OCI-LY1 (cell line): Measurements from ENCODE around the gene CCL13.

Experiments
- H2AFZ ChIP-seq: fragments of 200-600 bp; sonication (generic), shearing (Covaris generic); 2 replicates; pipeline ENCODE4 v1.6.0; 2014; ENCODE audit warnings: antibody characterized with exemption, mild to moderate bottlenecking, low read length
- H3F3A ChIP-seq: fragments of 200-600 bp; sonication (generic), shearing (Covaris generic); 2 replicates; pipeline ENCODE4 v1.6.0; 2014; ENCODE audit warnings: mild to moderate bottlenecking, antibody characterized with exemption, low read length, moderate library complexity; ENCODE audit not compliant: insufficient read depth
- H3K27ac ChIP-seq: fragments of 200-600 bp; sonication (generic); 2 replicates; pipeline ENCODE4 v1.5.1; 2014; ENCODE audit warnings: low read length, mixed run types, mild to moderate bottlenecking, low read depth; ENCODE audit not compliant: poor library complexity, severe bottlenecking
- H3K27me3 ChIP-seq: fragments of 200-600 bp; sonication (generic); 2 replicates; pipeline ENCODE4 v1.6.0; 2014; ENCODE audit warnings: antibody characterized with exemption, mild to moderate bottlenecking, low read length, moderate library complexity; ENCODE audit not compliant: insufficient read depth
- H3K36me3 ChIP-seq: fragments of 200-600 bp; sonication (generic); 2 replicates; pipeline ENCODE4 v1.6.1; 2014; ENCODE audit warnings: mild to moderate bottlenecking, antibody characterized with exemption, low read length, moderate library complexity, mixed read lengths; ENCODE audit not compliant: insufficient read depth
- H3K4me1 ChIP-seq: fragments of 200-600 bp; sonication (generic); 2 replicates; pipeline ENCODE4 v1.5.1; 2014; ENCODE audit warnings: mild to moderate bottlenecking, low read length, moderate library complexity; ENCODE audit not compliant: insufficient read depth, severe bottlenecking
- H3K4me2 ChIP-seq: fragments of 200-600 bp; sonication (generic), shearing (Covaris generic); 2 replicates; pipeline ENCODE4 v1.6.1; 2014; ENCODE audit warnings: low read length
- H3K4me3 ChIP-seq: fragments of 200-600 bp; sonication (generic); 2 replicates; pipeline ENCODE4 v1.5.1; 2014; ENCODE audit warnings: low read length, low read depth, mild to moderate bottlenecking, mixed read lengths; ENCODE audit not compliant: poor library complexity, severe bottlenecking
- H3K79me2 ChIP-seq: fragments of 200-600 bp; shearing (Covaris generic); 2 replicates; pipeline ENCODE4 v1.6.1; 2016; ENCODE audit warnings: mixed run types, low read length, mixed read lengths; ENCODE audit not compliant: insufficient read depth
- H3K9ac ChIP-seq: fragments of 200-600 bp; sonication (generic), shearing (Covaris generic); 2 replicates; pipeline ENCODE4 v1.6.1; 2014; ENCODE audit warnings: mild to moderate bottlenecking, low read length, mixed read lengths
- H3K9me2 ChIP-seq: fragments of 200-600 bp; sonication (generic), shearing (Covaris generic); 2 replicates; pipeline ENCODE4 v1.6.1; 2014; ENCODE audit warnings: low read depth, mild to moderate bottlenecking, low read length, mixed read lengths
- H3K9me3 ChIP-seq: fragments of 200-600 bp; shearing (Covaris generic); 2 replicates; pipeline ENCODE4 v1.6.1; 2014; ENCODE audit warnings: low read length, mixed read lengths
- H4K20me1 ChIP-seq: fragments of 200-600 bp; sonication (generic), shearing (Covaris generic); 2 replicates; pipeline ENCODE4 v1.6.0; 2016; ENCODE audit warnings: mild to moderate bottlenecking, low read length; ENCODE audit not compliant: insufficient read depth
- EZH2 ChIP-seq: fragments of 200-600 bp; sonication (generic), shearing (Covaris generic); IDR thresholded peaks from 2 replicates; pipeline ENCODE4 v1.8.0; 2017; ENCODE audit warnings: borderline replicate concordance, mixed run types, mild to moderate bottlenecking, antibody characterized with exemption, low read length, moderate library complexity, mixed read lengths
- TF ChIP-seq, protein P1 (sequence below): fragments of 200-600 bp; sonication (generic), shearing (Covaris generic); IDR thresholded peaks from 2 replicates; pipeline ENCODE4 v1.5.1; 2017; ENCODE audit warnings: mild to moderate bottlenecking, antibody characterized with exemption, low read length, moderate library complexity, mixed read lengths

Gene CCL13

DNA sequence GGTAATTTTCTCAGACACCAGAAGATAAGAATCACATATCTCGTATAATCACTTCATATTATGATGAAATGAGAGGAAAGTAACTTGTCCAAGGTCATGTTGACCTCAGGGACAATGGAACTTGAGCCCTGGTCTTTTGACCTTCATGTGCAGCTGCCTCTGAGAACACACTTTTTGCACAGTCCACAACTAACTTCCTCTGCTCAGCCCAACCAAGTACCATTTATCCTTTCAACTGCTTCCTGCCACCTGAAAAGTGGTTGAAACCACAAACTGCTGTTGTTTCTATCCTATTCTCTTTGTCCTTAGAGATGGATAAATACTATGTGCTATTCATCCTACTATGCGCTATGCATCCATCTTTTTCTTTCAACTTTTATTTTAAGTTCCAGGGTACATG, 9.1 kb downstream of the CCL13 start:
- Histone ChIP-seq H3K4me1 (no peaks in the 10 kb centered on the region), H3K27me3 (no peaks in the 10 kb centered on the region), H3K79me2 (no peaks in the 10 kb centered on the region), H3K4me3 (no peak overlapping the region), H3K9ac (no peak overlapping the region), H2AFZ (no peak overlapping the region), H3K36me3 (no peaks in the 10 kb centered on the region), H3K9me3 (no peaks in the 10 kb centered on the region), H3K9me2 (no peaks in the 10 kb centered on the region), H4K20me1 (no peaks in the 10 kb centered on the region), H3F3A (no peaks in the 10 kb centered on the region), H3K27ac (no peak overlapping the region), H3K4me2 (no peak overlapping the region)
- TF ChIP-seq, protein P1, sequence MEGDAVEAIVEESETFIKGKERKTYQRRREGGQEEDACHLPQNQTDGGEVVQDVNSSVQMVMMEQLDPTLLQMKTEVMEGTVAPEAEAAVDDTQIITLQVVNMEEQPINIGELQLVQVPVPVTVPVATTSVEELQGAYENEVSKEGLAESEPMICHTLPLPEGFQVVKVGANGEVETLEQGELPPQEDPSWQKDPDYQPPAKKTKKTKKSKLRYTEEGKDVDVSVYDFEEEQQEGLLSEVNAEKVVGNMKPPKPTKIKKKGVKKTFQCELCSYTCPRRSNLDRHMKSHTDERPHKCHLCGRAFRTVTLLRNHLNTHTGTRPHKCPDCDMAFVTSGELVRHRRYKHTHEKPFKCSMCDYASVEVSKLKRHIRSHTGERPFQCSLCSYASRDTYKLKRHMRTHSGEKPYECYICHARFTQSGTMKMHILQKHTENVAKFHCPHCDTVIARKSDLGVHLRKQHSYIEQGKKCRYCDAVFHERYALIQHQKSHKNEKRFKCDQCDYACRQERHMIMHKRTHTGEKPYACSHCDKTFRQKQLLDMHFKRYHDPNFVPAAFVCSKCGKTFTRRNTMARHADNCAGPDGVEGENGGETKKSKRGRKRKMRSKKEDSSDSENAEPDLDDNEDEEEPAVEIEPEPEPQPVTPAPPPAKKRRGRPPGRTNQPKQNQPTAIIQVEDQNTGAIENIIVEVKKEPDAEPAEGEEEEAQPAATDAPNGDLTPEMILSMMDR, result no peak
- TF ChIP-seq EZH2, result no peak

DNA sequence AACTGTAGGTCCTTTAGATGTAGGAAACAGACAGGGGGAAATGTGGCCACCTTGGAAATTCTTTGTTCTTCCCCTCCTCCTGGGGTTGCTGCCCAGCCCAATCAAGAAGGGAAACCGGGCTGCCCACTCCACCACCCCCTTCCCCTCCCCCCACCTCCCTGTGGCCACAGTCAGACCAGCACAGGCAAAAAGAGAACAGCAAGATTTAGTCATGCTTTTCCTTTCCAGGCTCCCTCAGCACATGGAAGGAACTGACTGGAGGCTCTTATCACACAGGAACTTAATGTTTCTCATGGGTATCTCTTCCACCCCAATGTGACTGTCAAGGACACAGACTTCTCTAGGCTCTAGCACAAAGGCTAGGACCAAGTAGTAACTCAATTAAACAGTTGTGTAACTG, 9.7 kb downstream of the CCL13 start:
- Histone ChIP-seq H3K27ac (no peak overlapping the region), H2AFZ (no peak overlapping the region), H3K79me2 (no peaks in the 10 kb centered on the region), H4K20me1 (no peaks in the 10 kb centered on the region), H3K9me3 (no peaks in the 10 kb centered on the region), H3K9ac (no peak overlapping the region), H3K36me3 (no peaks in the 10 kb centered on the region), H3K4me3 (no peak overlapping the region), H3K4me2 (no peak overlapping the region), H3K9me2 (no peaks in the 10 kb centered on the region), H3F3A (no peaks in the 10 kb centered on the region), H3K4me1 (no peaks in the 10 kb centered on the region), H3K27me3 (no peaks in the 10 kb centered on the region)
- TF ChIP-seq EZH2, result no peak
- TF ChIP-seq, protein P1, result no peak

DNA sequence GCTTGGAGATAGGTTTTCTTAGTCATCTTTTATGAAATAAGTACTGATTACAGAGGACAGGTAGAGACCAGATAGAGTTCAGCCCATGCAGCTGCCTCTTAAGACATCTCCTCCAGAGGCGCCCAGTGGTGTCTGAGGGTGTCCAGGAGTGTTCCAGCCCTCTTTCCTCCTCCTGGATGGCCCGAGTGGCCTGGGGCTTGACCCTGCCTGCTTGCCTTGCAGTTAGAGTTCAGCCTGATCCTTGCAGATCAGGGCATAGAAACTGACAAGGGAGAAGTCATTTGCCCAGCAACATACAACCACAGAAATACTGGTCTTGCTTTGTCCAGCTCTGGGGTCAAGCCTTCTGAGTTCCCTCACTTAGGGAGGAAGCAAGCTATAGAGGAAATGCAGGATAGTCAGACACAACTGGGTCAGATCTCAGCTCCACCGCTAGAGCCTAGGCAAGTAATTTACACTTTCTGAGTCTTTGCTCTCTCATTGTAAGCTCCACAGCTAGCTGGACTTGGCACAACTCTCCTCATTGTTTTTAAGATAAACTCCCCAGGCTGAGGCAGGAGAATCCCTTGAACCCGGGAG, 10.3 kb downstream of the CCL13 start:
- H3K4me3 ChIP-seq, result no peak overlapping the region
- no peaks in the 10 kb centered on the region for H3K79me2 ChIP-seq
- H3K4me2 ChIP-seq, result no peak overlapping the region
- no peak overlapping the region for H3K27ac ChIP-seq
- H3F3A ChIP-seq, result no peaks in the 10 kb centered on the region
- H3K4me1 ChIP-seq, result no peaks in the 10 kb centered on the region
- no peak overlapping the region for H3K9ac ChIP-seq
- no peaks in the 10 kb centered on the region for H3K27me3 ChIP-seq
- H3K9me3 ChIP-seq, result no peaks in the 10 kb centered on the region
- H2AFZ ChIP-seq, result no peak overlapping the region
- no peaks in the 10 kb centered on the region for H4K20me1 ChIP-seq
- H3K9me2 ChIP-seq, result no peaks in the 10 kb centered on the region
- no peaks in the 10 kb centered on the region for H3K36me3 ChIP-seq
- no peak for TF ChIP-seq EZH2
- TF ChIP-seq, protein P1, result no peak
